CD4-positive, alpha-beta T cell treated with Interleukin-15 for 1 hour (primary cell): Measurements from ENCODE around the gene VWA1.

Source experiments
- DNase-seq: peaks from one replicate; pipeline ENCODE4 v3.0.0-alpha.2; 2020

The VWA1 gene

DNA sequence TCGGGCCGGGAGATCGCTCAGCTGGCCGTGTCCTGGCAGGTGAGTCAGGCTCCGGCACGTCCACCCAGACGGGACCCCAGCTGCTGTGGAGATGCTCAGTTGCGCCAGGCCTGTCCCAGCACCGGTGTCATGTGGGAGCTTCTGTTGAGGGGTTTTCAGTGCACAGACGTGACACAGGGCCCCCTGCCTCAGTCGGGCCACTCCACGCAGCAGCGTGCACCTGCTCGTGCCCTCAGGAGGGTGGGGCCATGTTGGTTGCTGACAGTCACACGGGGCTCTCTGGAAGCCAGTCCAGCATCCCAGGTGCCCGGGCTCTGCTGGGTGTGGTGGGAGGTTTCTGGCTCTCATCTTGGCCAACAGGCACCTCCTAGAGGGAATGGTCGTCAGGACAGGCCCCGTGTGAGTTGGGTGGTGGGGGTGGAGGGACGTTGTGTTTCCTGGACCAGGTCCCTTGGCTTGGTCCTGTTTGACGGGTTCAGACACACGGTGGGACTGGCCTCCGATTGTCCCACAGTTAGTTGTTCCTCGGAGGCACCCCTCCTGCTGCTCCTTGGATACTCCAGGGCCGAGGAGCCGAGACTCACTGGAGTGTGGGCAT lies 55.2 kb downstream of the VWA1 start:
- DNase-seq = no peak

DNA sequence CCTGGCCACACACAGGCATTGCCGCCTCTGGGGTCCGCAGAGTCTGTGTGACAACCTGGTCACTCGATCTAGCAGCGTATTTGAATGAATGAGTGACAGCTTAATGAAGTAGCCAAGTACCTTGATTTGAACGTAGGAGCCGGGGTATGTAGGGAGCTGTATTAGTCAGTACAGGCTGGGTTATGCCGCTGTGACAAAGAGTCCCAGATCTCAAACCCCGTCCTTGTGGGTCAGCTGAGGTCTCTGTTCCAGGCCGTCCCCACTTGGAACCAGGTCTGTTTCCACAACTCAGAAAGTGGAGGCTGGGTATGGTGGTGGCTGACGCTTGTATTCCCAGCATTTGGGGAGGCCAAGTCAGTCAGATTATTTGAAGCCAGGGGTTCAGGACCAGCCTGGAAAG lies 56.1 kb downstream of the VWA1 start:
- no peak for DNase-seq
